ENCODE results near the gene KLB. TPM values are rescaled to one million over a fixed set of nuclear protein-coding genes. Genes with fewer than 3 reads are reported as not detected.

Gene KLB
- 0.08 to 0.15 TPM (median 0.14 TPM) in 5 replicates for total RNA-seq (2022; extraction: Qiagen RNA extraction)

GRCh38 chr4:39406763-39407583 is at the start of gene KLB:
Gene KLB (plus strand): TSS chr4:39406930. CDS start chr4:39406950, 20 bp downstream.

GRCh38 chr4:39365830-39366771 is 40.6 kb upstream of the KLB start, which contains the start of gene RFC1:
Gene RFC1 (minus strand): TSS chr4:39366362. CDS start chr4:39366241, 121 bp downstream.

GRCh38 chr4:39458505-39459300 is 52.0 kb downstream of the KLB start, which contains the start of the genes LIAS and RPL9:
Gene LIAS (plus strand): TSS chr4:39459056. CDS start chr4:39459118, 62 bp downstream.
Gene RPL9 (minus strand): TSS chr4:39458922. CDS start chr4:39458439, 483 bp downstream.

Other genes starting within 250 kb of the KLB start
- gene WDR19, start 224.4 kb upstream of the KLB start, total RNA-seq (2022; extraction: Qiagen RNA extraction): 7.2 to 7.6 TPM (median 7.3 TPM) in 5 replicates
- gene RFC1, start 40.6 kb upstream of the KLB start, total RNA-seq (2022; extraction: Qiagen RNA extraction): 16.2 to 25.1 TPM (median 17.6 TPM) in 5 replicates
- 815 to 1,736 TPM (median 853 TPM) in 5 replicates for gene RPL9, start 52.0 kb downstream of the KLB start, total RNA-seq (2022; extraction: Qiagen RNA extraction)
- 9.3 to 11.6 TPM (median 9.7 TPM) in 5 replicates for gene LIAS, start 52.1 kb downstream of the KLB start, total RNA-seq (2022; extraction: Qiagen RNA extraction)
- 146 to 274 TPM (median 157 TPM) in 5 replicates for gene UGDH, start 120.5 kb downstream of the KLB start, total RNA-seq (2022; extraction: Qiagen RNA extraction)
- gene SMIM14, start 231.9 kb downstream of the KLB start, total RNA-seq (2022; extraction: Qiagen RNA extraction): 14.2 to 16.3 TPM (median 15.7 TPM) in 5 replicates

Data from A549 treated with AZD2906 at 1 μM for 4 hours (cell line).